ENCODE data around the gene RTCA.
"Not testable (repeated sequence)": the region's sequence is repeated elsewhere in the genome, so short reads cannot be mapped to it uniquely, and the experiment has no call there.

The RTCA gene

DNA sequence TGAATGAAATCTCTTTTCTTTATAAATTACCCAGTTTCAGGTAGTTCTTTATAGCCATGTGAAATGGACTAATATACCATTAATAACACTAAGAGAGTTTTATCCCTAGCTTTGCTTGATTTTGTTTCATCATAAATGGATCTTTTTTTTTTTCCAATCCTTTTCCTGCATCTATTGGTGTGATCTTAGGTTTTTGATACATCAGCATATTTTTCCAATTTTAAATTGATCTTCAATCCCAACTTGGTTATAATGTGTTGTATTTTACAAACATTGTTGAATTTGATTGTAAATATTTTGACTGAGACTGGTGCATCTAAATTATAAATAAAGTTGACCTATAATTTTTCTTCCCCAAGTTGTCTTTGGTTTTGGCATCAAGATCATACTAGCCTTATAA lies 4.3 kb upstream of the RTCA start:
- DNase-seq (ENCODE audit: low read depth) = no peak

DNA sequence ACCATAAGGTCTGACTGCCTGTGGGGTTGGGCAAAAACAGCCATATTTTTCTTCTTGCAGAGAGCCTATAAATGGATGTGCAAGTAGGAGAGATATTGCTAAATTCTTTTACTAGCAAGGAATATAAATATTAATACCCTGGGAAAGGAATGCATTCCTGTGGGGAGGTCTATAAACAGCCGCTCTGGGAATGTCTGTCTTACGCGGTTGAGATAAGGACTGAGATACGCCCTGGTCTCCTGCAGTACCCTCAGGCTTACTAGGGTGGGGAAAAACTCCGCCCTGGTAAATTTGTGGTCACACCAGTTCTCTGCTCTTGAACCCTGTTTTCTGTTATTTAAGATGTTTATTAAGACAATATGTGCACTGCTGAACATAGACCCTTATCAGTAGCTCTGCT lies 1.9 kb upstream of the RTCA start:
- DNase-seq (ENCODE audit: low read depth) = not testable (repeated sequence)

DNA sequence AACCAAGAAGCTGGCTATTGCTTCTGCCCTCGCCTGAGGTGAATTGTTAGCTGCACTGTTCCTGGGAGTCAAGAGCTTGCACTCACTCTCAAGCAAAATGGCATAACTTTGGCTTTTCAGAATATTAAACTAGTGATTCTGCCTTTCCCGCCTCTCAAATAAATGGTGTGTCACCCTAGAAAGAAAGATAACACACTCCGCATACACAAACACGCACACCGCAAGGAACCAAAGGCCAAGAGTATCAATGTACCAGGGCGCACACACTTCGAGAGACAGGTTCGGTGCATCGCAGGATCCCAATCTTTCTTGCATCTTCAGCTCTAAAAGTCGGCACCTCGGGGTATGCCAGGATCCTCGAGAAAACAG lies 470 bp upstream of the RTCA start:
- DNase-seq (ENCODE audit: low read depth) = no peak

DNA sequence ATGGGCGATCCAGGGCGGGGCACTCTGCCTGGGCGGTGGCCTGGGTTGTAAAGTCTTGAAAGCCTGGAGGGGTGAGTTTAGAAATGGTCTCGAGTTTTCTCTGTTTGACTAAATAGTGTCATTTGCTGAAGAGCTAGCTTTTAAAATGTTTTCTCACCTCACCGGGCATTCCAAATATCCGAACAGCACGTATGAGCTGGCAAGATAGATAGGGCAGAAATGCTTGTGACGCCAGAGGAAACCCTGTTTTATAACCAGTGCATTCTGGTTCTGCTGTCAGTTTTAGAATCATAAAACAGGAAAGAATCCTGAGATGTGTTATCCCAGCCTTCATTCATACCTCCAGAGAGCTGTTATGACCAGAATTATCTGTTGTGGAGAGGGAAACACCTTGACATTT lies 725 bp downstream of the RTCA start:
- no peak for DNase-seq (ENCODE audit: low read depth)

DNA sequence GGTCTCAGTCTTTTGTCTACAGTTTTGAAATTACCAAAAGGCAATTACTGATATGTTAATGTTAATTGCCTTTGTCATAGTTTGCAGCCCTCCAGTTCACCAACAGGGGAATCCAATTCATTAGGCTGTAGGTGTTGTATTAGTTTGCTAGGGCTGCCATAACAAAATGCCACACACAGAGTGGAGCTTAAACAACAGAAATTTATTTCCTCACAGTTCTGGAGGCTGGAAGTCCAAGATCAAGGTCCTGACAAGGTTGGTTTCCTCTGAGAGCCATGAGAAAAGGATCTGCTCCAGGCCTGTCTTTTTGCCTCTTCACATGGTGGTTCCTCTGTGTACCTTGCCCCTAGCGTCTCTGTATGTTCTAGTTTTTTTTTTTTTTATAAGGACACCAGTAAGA lies 1.3 kb downstream of the RTCA start:
- no peak for DNase-seq (ENCODE audit: low read depth)

DNA sequence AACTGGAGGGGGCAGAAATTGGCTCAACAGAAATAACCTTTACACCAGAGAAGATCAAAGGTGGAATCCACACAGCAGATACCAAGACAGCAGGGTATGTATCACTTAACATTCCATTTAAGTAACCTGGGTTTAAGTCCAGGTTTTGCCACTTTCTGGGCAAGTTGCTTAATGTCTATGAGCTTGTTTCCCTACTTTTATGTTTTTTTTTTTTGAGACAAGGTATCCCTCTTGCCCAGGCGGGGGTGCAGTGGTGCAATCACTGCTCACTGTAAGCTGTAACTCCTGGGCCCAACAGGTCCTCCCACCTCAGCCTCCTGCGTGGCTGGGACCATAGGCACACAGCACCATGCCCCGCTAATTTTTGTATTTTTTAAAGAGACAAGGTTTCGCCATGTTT lies 2.2 kb downstream of the RTCA start:
- DNase-seq (ENCODE audit: low read depth) = no peak

DNA sequence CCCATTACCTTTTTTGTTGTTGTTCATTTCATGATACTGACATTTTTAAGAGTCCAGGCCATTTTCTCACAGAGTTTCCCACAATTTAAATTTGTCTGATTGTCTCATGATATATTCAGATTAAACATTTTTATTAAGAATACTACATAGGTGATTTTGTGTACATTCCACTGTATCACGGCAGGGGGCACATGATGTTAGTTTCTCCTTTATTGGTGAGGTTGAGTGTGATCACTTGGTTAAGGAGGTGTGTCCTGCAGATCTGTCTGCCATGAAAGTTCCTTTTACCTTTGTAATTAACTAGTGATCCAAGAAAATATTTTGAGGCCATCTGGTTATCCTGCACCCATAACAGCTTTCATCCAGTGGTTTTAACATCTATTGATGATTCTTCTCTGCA lies 11.8 kb downstream of the RTCA start:
- DNase-seq (ENCODE audit: low read depth) = no peak

DNA sequence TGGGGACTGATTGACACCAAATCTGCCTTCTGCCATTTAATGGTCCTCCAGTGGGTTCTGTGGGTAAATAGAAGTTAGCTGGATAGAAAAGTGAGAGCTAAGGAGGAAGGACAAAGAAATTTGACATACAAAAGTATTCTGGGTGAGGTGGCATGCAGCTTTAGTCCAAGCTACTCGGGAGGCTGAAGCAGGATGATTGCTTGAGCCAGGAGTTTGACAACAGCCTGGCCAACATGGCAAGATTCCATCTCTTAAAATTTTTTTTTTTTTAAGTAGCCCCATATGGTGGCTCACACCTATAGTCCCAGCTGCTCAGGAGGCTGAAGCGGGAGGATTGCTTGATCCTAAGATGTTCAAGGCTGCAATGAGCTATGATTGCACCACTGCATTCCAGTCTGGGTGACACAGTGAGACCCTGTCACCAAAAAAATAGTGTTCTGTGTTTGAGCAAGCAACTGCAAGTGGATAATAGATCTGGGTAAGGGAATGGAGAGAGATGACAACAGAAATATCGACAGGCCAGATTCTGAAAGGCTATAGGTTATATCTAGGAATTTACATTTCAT lies 13.4 kb downstream of the RTCA start:
- DNase-seq (ENCODE audit: low read depth) = no peak

DNA sequence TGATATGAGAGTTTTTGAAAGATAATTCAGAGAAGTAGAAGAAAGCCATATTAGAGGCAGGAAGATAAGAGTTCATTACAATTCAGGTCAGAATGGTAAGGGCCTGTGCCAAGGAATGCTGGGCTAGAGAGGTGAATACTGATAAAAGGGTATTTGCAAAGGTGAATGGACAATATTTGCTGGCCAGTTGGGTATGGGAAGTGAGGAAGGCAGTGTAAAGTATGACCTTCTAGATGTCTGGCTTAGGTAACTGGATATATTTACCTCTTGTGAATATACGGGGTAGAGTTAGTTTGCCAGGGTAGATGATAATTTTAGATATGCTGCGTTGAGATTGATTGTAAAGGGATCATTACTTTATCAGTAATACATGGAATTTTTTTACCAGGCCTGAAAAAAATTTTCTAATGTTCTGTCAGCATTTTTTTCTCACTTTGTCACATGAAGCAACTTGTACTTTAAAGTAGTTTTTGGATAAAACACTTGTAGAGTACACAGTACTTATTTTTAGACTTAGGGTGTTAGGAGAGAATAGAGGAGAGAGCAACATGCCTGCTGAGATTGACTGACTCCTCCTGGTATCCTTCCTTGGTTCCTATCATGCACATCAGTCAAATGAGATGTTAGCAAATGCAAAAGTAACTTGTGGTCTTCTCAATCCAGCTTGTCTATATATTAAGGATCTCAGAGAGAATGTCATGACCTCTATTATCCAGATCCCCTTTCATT lies 14.1 kb downstream of the RTCA start:
- DNase-seq (ENCODE audit: low read depth) = no peak

DNA sequence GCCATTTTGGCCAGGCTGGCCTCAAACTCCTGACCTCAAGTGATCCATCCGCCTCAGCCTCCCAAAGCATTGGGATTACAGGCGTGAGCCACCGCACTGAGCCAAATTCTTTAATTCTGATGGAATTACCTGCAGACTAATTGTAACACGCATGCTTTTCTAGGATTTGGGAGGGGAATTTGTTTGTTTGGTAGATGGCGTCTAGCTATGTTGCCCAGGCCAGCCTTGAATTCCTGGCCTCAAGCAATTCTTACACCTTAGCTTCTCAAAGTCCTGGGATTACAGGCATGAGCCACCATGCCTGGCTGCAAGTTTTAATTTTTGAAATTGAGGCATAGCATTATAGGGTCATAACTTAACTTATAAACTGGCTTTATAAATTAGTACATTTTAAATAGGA lies 18.6 kb downstream of the RTCA start:
- DNase-seq (ENCODE audit: low read depth) = no peak

DNA sequence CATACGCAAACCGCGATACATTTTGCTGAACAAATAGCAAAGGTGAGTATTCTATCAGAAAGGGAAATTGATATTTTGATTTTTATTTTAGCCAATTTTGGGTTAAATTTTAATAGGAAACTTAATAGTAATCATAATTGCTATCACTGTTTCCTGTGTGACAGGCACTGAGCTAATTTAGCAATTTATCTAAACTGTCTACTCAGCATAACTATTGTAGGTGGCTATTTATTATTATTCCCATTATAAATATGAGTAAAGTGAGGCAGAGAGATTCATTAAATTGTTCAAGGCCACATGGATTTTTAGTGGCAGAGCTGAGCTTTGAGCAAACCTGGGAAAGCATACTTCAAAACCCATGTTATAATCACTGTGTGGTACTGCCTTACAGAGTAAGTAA lies 21.1 kb downstream of the RTCA start:
- no peak for DNase-seq (ENCODE audit: low read depth)

DNA sequence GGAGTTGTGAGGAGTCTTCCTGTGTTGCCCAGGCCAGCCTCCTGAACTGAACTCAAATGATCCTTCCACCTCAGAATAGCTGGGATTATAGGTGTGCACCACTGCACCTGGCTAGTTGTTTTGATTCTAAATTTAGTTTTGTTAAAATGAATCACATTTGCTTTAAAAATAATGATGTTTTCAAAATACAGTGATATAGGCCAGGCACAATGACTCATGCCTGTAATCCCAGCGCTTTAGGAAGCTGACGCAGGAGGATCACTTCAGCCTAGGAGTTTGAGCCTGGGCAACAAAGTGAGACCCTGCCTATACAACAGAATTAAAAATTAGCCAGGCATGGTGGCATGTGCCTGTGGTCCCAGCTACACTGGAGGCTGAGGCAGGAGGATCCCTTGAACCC lies 24.3 kb downstream of the RTCA start:
- DNase-seq (ENCODE audit: low read depth) = no peak

DNA sequence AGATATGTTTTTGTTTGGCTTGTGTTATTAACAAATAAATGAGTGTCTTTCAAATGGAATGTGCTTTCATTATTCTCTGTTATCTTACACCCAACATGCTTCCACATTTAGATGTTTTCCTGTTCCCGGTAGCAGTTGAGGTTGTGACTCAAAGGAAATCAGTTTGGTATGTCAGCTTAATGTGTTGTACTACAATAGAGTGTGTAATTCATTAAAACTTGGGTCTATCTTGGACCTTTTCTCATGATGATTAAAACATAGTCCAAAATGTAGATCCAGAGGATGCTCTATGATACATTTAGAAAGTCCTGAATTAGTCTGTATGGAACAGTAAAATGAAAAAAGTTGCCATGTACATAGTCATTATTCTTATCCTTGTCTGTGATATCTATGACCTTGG lies 26.7 kb downstream of the RTCA start:
- no peak for DNase-seq (ENCODE audit: low read depth)

DNA sequence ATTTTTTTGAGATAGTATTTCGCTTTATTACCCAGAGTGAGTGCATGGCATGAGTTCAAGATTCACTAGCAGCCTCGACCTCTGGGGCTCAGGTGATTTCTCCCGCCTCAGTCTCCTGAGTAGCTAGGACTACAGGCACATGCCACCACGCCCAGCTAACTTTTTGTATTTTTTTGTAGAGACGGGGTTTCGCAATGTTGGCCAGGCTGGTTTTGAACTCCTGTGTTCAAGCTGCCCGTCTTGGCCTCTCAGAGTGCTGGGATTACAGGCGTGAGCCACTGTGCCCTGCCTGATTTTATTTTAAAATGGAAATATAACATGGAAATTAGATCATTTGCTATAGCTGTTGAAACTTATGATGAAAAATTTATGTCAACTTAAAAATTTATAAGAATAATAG lies 30.1 kb downstream of the RTCA start:
- no peak for DNase-seq (ENCODE audit: low read depth)

DNA sequence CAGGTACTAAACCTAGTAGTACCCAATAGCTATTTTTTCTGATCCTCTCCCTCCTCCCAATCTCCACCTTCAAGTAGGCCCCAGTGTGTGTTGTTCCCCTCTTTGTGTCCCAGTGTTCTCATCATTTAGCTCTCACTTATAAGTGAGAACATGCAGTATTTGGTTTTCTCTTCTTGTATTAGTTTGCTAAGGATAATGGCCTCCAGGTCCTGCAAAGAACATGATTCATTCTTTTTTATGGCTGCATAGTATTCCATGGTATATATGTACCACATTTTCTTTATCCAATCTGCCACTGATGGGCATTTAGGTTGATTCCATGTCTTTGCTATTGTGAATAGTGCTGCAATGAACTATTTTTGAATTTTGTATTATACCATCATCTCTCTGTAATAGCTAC lies 31.0 kb downstream of the RTCA start:
- not testable (repeated sequence) for DNase-seq (ENCODE audit: low read depth)

DNA sequence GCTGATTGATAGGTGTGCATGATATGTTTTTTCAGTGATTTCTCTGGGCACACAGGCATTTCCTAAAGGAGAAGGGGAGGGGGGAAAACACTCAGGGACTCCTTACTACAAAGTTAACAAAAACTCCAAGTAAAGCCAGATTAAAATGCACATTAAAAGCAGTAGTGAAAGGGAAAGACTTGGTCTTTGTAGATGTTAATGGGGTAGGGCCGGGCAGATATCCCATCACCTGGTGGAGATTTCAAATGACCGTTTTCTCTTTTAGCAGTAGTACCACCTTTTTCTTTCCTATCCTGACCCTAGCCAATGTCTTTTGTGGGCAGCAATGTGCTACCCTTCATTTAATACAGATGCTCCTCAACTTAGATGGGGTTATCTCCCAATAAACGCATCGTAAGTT lies 32.5 kb downstream of the RTCA start:
- DNase-seq (ENCODE audit: low read depth) = no peak

DNA sequence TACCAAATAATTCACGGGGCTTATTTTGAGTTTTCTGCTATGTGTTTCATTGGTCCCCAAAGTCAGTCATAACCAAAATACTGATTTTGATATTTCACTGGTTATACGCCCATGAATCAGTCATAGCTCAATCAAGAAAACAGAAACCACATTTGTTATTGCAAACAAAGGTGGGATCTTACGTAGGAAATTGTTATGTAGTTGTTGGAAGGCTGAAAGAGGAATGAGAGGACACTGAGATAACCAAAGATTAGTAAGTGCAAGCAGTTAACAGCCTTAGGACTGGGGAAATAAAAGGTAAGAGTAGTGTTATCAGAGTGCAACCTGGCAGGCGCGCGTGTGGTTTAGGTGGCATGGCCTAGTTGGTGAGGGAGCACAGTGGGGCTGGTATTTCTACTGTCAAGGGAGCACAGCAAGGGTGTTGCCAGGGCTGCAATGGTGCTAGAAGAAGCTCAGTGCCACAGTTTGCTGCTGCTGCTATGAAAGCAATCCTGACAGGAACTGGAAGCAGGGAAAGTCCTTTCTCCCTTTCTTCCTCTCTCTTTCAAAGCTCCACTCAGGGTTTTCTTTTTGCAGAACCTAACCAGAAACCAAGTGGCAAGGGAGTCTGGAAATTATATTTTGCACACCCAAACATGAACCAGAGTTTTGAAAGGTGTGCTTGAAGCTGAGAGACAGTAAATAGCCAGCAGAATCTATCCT lies 33.7 kb downstream of the RTCA start:
- DNase-seq (ENCODE audit: low read depth) = no peak

DNA sequence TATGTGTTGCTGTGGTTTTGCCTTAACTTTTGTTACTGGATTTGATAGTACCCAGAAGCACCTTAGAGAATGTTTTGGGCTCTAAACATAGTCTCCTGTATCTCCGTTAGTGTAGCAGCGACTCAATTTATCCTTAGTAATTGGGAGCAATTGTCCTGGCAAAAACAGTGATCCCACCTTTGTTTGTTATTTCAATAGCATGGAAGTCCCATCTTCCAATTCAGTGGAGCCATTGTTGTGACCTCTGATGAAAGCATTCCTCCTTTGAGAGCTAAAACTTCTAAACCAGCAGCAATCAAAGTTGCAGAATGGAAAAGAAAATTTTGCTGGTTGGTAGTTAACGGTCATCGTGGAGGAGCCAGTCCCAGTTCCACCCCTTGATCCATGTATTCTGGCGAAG lies 34.7 kb downstream of the RTCA start:
- no peak for DNase-seq (ENCODE audit: low read depth)

DNA sequence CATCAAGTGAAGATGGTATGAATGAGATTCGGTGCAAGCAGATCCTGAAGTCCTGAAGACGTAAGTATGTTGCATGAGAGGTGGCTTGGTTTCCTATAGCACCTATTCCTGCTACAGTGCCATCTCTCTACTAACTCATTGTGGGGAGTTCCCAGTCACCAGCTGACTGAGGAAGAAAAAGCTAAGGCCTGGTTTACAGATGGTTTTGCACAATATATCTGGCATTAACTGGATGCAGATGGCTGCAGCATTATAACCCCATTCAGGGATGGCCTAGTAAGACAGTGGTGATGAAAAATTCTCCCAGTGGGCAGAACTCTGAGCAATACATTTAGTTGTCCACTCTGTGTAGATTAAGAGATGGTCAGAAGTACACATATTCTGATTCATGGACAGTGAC lies 36.7 kb downstream of the RTCA start:
- no peak for DNase-seq (ENCODE audit: low read depth)

DNA sequence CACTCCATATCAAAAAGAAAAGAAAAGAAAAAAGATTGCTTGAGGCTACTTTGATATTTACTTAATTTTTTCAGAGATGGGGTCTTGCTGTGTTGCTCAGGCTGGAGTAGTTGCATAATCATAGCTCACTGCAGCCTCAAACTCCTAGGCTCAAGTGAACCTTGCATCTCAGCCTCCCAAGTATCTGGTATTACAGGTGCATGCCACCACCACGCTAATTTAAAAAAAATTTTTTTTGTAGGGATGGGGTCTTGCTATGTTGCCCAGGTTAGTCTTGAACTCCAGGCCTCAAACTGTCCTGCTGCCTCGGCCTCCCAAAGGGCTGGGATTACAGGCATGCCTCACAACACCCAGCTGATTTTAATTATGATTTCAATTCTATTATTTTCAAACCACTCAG lies 38.2 kb downstream of the RTCA start:
- DNase-seq (ENCODE audit: low read depth) = no peak

DNA sequence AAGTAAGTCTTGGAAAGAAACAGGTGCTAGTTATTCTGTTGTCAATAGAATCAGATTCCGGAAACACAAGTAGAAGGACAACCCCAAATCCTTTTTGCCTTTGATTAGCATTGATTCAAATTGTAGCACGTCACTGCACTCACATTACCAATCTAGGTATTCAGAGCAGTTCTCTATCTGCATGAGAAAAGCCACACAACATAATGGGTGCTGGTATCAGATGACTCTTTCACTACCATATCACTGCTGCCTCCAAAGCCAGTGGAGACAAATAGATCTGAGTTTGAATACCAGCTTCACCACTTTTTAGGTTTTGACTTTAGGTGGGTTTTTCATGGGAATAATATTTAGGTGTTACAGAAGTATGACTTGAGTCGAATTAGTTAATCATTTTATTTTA lies 38.9 kb downstream of the RTCA start:
- DNase-seq (ENCODE audit: low read depth) = no peak

DNA sequence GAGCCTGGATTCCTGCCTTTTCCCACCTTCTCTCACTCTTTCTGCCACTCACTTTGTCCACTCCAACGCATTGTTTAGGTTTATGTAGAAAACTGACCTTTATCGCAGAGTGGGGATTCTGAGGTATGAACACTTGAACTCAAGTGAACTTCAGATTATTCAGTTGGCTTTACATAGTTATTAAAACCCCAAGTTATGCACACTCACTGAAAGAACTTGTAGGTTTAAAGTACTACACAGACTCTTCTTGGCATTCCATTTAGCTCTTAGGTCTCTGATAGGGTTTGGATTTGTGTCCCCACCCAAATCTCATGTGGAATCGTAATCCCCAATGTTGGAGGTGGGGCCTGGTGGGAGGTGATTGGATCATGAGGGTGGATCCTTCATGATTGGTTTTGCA lies 39.9 kb downstream of the RTCA start:
- no peak for DNase-seq (ENCODE audit: low read depth)

DNA sequence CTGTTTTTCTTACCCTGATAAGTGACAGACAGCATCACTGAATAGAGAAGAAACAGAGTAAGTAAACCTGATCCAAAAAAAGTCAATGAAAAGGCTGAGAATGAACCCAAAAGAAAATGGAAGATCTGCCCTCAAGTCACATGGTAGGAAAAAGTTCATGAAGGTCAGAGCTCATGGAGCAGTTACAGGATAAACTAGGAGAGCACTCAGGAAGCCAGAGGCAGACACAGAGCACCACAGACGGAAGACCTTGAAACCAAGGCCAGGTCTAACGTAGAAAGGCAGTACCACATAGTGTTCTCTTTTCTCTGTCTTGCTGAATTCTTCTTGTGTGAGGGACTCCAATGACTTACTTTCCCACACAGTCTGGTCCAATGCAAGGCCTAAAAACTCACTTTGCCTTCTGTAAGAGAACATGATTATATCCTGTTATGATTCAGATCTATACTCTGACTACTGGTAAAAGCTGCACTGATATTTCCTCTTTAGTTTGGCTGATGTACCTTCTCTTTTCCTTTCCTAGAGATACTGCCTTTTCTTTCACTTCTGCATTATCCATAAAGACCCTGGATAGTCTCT lies 40.8 kb downstream of the RTCA start:
- no peak for DNase-seq (ENCODE audit: low read depth)

DNA sequence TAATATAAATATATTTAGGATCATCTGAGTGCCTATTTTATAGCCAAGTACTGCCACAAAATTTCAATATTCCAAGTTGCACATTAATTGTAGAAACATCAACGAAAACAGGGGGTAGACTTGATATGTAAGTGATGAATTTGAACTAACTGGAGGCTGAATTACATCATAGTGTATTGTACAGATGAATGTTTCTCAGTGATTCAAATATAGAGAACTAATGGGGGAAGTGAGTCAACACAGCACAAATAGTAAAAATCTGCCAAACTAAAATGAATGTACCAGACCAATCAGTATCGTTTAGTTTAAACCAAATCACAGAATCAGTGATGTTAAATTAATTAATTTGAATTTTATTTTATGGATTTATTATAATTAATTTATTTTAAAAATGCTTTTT lies 42.8 kb downstream of the RTCA start:
- no peak for DNase-seq (ENCODE audit: low read depth)

All from stimulated activated CD8-positive, alpha-beta memory T cell treated with anti-CD3 and anti-CD28 coated beads, Interleukin-7, amount 100 ng/mL, for 24 hours (primary cell).